HUES6 (cell line): ENCODE results near the gene ANK2.

Experiments
- H3K27ac ChIP-seq: 2 replicates; pipeline ENCODE4 v1.7.0; 2013; ENCODE audit warnings: low read depth, mild to moderate bottlenecking, low read length, inconsistent platforms
- H3K27me3 ChIP-seq: 2 replicates; pipeline ENCODE4 v1.6.1; 2013; ENCODE audit warnings: low read length; ENCODE audit not compliant: control insufficient read depth, insufficient read depth
- H3K36me3 ChIP-seq: 2 replicates; pipeline ENCODE4 v1.6.1; 2013; ENCODE audit warnings: low read length; ENCODE audit not compliant: control insufficient read depth, insufficient read depth
- H3K4me1 ChIP-seq: 2 replicates; pipeline ENCODE4 v1.6.1; 2013; ENCODE audit warnings: low read length; ENCODE audit not compliant: control insufficient read depth, insufficient read depth
- H3K4me3 ChIP-seq: 2 replicates; pipeline ENCODE4 v1.5.1; 2013; ENCODE audit warnings: low read depth, low read length
- H3K9ac ChIP-seq: one replicate; pipeline ENCODE4 v1.6.1; 2013; ENCODE audit warnings: mild to moderate bottlenecking, low read length
- H3K9me3 ChIP-seq: 2 replicates; pipeline ENCODE4 v1.6.1; 2013; ENCODE audit warnings: low read depth, low read length; ENCODE audit not compliant: control insufficient read depth, insufficient read depth

ANK2 gene

DNA sequence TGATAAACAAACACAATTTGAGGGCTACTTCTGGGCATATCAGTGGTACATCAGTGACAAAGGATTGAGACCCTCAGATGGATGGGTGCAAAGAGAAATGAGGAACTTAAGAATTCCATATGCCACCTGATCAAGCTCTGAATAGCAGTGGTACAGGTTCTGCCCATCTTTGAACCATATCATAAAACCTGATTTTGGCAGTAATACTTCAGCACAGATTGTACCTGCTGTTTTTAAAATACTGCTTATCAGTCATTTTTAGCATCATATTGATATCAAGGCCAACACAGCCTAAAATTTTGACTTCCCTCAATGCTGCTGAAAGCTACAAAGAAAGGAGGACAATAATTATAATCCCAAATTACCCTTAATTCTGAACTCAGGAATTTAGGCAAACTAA, 41.5 kb downstream of the ANK2 start:
- H3K4me3 ChIP-seq, result no peak overlapping the region

DNA sequence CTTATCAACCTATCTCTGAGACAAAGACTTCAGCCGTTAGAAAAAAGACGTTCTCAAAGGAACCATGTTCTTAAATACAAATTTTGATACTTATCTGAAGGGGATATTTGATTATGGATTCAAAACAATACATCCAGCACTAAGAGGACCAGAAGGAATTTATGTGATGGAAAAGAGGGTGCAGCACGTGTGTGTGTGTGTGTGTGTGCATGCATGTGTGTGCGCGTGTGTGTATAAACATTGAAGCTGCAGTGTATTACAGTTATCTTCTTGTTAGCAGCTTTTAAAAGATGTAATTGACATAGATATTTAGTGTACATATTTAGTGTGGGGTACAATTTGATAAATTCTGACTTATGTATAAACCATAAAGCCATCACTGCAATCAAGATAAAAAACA, 44.9 kb downstream of the ANK2 start:
- H3K4me1 ChIP-seq, result no peaks in the 10 kb centered on the region
- H3K27me3 ChIP-seq, result no peaks in the 10 kb centered on the region
- H3K27ac ChIP-seq, result no peak overlapping the region
- no peak overlapping the region for H3K4me3 ChIP-seq
- H3K36me3 ChIP-seq, result no peaks in the 10 kb centered on the region
- no peaks in the 10 kb centered on the region for H3K9me3 ChIP-seq
- H3K9ac ChIP-seq, result no peak overlapping the region

More for the DNA sequence above, 41.5 kb downstream of the ANK2 start:
- Histone ChIP-seq H3K9ac (no peak overlapping the region), H3K9me3 (no peaks in the 10 kb centered on the region), H3K27ac (no peak overlapping the region), H3K27me3 (no peaks in the 10 kb centered on the region), H3K36me3 (no peaks in the 10 kb centered on the region), H3K4me1 (no peaks in the 10 kb centered on the region)

DNA sequence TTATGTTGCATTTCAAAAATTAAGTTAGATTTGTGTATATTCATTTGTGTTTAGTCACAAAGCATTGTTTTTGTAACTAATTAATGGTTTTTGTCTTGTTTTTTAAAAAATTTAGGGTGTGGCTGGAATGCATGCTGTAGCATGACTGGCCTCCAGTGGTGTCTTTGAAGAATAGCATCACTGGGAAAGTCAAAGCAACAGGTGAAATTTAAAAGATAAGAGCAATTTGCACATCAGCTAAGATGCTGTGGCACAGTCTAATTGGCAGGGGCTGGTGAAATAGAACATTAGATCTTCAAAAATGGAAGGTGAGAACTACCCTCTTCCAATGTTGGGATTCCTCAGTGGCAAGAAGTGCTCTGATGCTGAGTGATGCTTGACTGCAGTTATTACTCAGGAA, 45.3 kb downstream of the ANK2 start:
- H3K9ac ChIP-seq, result no peak overlapping the region
- no peaks in the 10 kb centered on the region for H3K9me3 ChIP-seq
- H3K27ac ChIP-seq, result no peak overlapping the region
- H3K36me3 ChIP-seq, result no peaks in the 10 kb centered on the region
- no peaks in the 10 kb centered on the region for H3K27me3 ChIP-seq
- H3K4me1 ChIP-seq, result no peaks in the 10 kb centered on the region
- no peak overlapping the region for H3K4me3 ChIP-seq

DNA sequence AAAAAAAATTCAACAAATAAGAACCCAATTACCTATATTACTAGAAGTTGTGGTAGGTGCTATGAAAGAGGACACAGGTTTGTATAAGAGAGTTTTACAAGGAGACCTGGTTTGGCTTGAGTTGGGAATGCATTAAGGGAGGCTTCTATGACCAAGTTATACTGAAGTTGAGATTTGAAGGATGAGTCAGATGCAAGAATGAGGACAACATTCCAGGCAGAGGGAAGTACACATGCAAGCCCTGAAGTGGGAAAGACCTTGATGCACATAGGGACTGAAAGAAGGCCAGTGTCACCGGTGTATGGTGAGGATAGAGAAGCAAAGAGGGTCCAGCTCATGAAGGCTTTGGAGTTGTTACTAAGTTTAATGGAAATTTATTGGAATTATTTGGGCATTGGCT, 52.2 kb downstream of the ANK2 start:
- Histone ChIP-seq H3K36me3 (no peaks in the 10 kb centered on the region), H3K4me1 (no peaks in the 10 kb centered on the region), H3K9me3 (no peaks in the 10 kb centered on the region), H3K9ac (no peak overlapping the region), H3K4me3 (no peak overlapping the region), H3K27me3 (no peaks in the 10 kb centered on the region), H3K27ac (no peak overlapping the region)

DNA sequence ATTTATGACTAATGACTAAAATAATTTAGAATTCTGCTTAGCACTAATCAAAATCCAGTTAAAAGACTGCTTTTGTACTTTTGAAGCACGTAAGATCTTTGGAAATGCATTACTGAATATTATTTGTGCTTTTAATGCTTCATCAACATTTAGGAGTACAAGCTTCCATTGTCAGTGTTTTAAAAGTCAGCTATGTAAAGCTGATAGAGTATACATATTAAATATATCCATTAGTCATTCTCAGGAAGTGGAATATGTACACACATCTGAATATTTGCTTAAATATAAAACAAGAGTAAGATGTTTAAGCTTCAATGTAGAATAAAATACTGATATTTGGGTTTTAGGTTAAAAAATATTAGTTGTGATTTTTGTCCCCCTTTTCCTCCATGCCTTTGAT, 54.1 kb downstream of the ANK2 start:
- Histone ChIP-seq H3K9ac (no peak overlapping the region), H3K9me3 (no peaks in the 10 kb centered on the region), H3K36me3 (no peaks in the 10 kb centered on the region), H3K4me3 (no peak overlapping the region), H3K27ac (no peak overlapping the region; the same call in 1 of the 2 replicates), H3K4me1 (no peaks in the 10 kb centered on the region), H3K27me3 (no peaks in the 10 kb centered on the region)

DNA sequence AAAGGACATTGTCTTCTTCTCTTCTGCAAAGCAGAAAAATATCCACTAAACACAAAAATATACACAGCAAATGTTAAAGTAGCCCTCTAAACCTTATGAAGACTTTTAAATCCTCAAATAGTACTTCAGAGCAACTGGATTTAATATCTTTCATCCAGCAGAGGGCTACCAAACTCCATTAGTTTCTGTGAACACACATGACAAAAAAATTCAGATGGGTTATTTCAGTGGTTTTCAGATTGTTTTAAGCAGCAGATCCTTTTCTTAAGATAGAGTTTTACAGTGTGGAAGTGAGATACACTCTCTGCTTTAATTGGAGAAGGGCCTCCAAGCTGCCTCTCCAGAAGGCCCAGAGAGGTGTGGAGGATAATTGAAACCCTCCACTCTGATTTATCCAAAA, 56.7 kb downstream of the ANK2 start:
- H3K36me3 ChIP-seq, result no peaks in the 10 kb centered on the region
- H3K9me3 ChIP-seq, result no peaks in the 10 kb centered on the region
- no peaks in the 10 kb centered on the region for H3K27me3 ChIP-seq
- H3K9ac ChIP-seq, result no peak overlapping the region
- H3K27ac ChIP-seq, result no peak overlapping the region
- no peaks in the 10 kb centered on the region for H3K4me1 ChIP-seq
- H3K4me3 ChIP-seq, result no peak overlapping the region

DNA sequence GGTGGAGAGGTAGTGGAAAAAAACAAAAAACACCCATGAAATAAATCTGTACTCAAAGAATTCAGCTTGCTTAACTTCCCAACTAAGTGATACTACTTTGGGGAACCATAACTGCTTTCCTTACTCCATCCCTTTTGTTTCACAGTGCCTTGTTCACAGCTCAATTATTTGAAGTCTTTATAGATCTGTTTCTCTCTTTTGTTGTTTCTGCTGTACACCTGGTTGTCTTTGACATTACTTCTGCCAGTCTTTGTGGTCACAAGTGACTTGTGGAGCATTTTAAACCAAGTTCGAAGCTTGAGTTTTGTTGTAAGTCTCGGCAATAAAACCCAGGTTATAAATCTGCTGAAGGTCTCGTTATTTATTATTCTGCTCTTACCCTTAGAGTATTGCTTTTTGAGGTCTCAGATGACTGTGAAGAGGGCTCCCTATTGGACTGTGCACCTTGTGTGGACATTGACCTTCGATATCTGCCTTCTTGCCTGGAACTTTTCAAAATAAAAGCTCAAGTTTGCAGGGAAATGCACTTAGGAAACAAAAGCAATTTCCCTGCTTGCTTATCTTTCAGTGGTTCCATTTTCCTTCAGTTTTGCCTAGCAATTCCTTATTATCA, 59.8 kb downstream of the ANK2 start:
- H3K4me3 ChIP-seq, result no peak overlapping the region
- H3K4me1 ChIP-seq, result peaks cover 2% of the 10 kb centered on the region; the same call in 1 of the 2 replicates
- no peak overlapping the region for H3K9ac ChIP-seq
- no peak overlapping the region for H3K27ac ChIP-seq
- no peaks in the 10 kb centered on the region for H3K36me3 ChIP-seq
- no peaks in the 10 kb centered on the region for H3K9me3 ChIP-seq
- no peaks in the 10 kb centered on the region for H3K27me3 ChIP-seq

DNA sequence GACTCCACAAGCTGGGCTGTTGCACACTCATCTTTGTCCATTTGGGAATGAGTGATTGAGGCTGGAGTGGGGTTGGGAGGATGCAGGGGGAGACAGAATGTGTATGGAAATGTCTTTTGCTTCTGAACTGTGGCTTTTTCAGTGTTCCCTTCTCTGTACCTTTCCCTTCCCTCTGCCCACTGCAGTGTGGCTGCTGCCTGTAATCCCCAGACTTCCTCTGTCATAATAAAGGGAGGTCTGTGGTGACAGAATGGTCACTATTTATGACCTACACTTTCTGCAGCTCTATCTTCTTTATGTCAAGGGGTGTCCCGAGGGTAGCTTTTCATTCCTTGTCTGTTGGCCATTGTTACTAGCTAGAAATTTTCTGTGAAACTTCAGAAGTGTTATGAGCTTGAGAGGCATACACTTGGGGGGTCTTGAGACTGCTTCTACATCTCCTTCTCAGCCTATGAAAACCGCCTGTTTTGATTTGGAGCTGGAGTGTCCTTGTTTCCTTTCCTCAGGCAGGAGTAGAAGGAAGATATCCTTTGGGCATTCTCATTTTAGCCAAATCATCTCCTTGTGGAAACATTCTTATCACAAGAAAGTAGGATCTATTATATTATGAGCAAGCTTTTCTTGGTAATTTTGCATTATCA, 63.0 kb downstream of the ANK2 start:
- no peaks in the 10 kb centered on the region for H3K36me3 ChIP-seq
- no peaks in the 10 kb centered on the region for H3K9me3 ChIP-seq
- peaks cover 11% of the 10 kb centered on the region for H3K4me1 ChIP-seq
- H3K9ac ChIP-seq, result no peak overlapping the region
- H3K27me3 ChIP-seq, result no peaks in the 10 kb centered on the region
- H3K4me3 ChIP-seq, result no peak overlapping the region
- H3K27ac ChIP-seq, result no peak overlapping the region

DNA sequence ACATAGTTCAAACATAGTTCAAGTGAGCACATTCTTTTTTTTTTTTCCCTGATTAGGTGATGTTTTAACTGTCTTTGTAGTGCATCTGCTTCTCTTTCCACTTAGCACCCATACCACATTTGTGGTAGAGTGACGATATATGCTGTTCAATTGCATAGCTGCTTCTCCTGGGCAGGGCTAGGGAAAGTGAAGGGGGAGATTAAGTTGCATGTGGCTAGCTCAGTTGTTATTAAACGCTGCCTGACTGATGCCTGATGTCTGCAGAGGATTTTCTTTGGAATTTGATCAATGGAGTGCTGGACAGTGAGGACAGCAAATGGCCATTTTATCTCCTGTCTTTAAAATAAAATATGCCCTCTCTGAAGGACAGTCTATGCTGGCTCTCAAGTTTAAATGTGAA, 63.7 kb downstream of the ANK2 start:
- Histone ChIP-seq H3K9me3 (no peaks in the 10 kb centered on the region), H3K36me3 (no peaks in the 10 kb centered on the region), H3K27me3 (no peaks in the 10 kb centered on the region)

DNA sequence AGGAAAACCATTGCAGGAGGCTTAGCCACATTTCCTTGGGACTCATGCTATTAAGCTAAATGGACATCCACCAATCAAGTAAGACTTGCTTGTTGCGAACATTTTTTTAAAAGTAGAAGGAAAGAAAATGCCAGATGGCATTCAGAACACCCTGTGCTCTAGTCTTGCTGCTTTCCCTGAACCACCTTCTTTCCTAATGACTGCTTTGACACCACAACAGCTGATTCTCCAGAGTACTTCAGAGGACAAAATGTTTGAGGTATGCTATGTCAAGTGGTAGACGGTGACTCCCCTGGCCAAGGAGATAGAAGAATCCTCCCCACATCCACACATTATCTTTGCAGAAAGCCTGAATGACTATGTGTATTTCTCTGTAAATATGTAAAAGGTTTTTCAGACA, 65.4 kb downstream of the ANK2 start:
- no peaks in the 10 kb centered on the region for H3K9me3 ChIP-seq
- H3K27ac ChIP-seq, result no peak overlapping the region
- no peaks in the 10 kb centered on the region for H3K36me3 ChIP-seq
- no peaks in the 10 kb centered on the region for H3K27me3 ChIP-seq
- H3K4me3 ChIP-seq, result no peak overlapping the region
- peaks cover 11% of the 10 kb centered on the region for H3K4me1 ChIP-seq
- H3K9ac ChIP-seq, result no peak overlapping the region

More for the DNA sequence above, 63.7 kb downstream of the ANK2 start:
- H3K27ac ChIP-seq, result no peak overlapping the region
- H3K9ac ChIP-seq, result no peak overlapping the region
- H3K4me1 ChIP-seq, result peaks cover 11% of the 10 kb centered on the region
- no peak overlapping the region for H3K4me3 ChIP-seq

DNA sequence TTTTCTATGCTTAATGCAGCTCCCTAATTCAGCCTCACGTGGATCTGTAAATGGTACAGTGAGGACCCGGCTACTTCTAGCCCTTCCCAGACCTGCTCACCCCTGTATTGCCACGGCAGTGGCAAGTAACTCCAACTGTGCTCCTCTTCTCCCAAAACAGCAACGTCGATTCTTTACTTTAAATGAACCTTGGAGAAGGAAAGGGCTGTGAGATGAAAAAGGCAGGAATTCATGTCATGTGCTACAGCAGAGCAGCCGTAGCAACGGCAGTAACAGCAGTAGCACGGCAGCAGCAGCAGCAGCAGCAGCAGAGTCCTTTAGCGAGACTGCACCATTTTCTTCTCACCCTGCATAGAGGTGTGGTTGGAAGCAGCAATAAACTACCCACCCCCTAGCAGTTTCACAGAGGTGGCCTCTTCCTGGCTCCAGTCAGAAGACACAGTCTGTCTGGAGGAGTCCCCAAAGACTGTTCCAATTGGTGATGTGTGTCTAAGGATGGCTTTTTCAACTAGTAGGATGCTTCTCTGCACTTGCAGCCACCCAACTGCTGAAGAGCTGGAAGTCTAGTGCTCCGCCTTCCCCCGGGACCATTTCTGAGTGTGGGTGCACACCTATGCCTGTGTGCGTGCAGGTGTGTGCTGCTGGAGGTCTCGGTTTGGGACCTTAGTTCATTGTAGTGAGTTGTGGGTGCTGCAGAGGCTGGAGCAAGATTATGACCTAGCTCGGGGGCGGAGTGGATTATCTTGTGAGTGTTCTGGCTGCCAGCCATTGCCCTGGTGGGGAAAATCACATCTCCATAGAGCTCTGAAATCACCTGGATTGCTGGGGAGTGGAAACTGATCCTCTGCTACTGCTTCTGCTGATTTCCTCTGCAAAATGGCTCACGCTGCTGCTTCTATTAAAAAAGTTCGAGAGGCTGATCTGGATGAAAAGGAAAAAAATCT, 67.2 kb downstream of the ANK2 start:
- H3K36me3 ChIP-seq, result no peaks in the 10 kb centered on the region
- peaks cover 11% of the 10 kb centered on the region for H3K4me1 ChIP-seq
- H3K9ac ChIP-seq, result no peak overlapping the region
- no peak overlapping the region for H3K4me3 ChIP-seq
- H3K27me3 ChIP-seq, result no peaks in the 10 kb centered on the region
- no peak overlapping the region for H3K27ac ChIP-seq
- H3K9me3 ChIP-seq, result no peaks in the 10 kb centered on the region
